H1 (cell line): ENCODE measurements around the gene GARIN3. TPM values are rescaled to one million over a fixed set of nuclear protein-coding genes. Genes with fewer than 3 reads are reported as not detected.

Experiments used
- CTCF ChIA-PET: fragments of 300-600 bp; sonication (Branson Sonifier 250); formaldehyde crosslinking; loops from one replicate; lab custom pipeline; 2021; ENCODE audit not compliant: partially characterized antibody; lab: Charles Lee
- POLR2A ChIA-PET: fragments of 300-600 bp; sonication (Branson Sonifier 250); formaldehyde crosslinking; loops from one replicate; lab custom pipeline; 2021; ENCODE audit warnings: inconsistent platforms; ENCODE audit not compliant: partially characterized antibody; lab: Charles Lee
- DNase-seq, 2 experiments: peaks; one replicate each; pipeline versions ENCODE4 v3.0.0 to v3.0.0-alpha.2; 2010 to 2022; ENCODE audit warnings: low spot score in 2 of 2, low read depth in 1 of 2, mixed read lengths in 1 of 2
- FAIRE-seq: peaks from 2 replicates; lab custom pipeline; 2011; peaks lifted over from hg19 to GRCh38; lab: Jason Lieb, UNC
- H2AFZ ChIP-seq: 2 replicates; pipeline ENCODE4 v1.8.1; 2012; ENCODE audit warnings: low read length, inconsistent platforms
- H2AK5ac ChIP-seq: 2 replicates; pipeline ENCODE4 v1.6.1; 2013; ENCODE audit warnings: low read depth, low read length
- H2BK120ac ChIP-seq: replicated peaks from 2 replicates; pipeline ENCODE3; 2013; ENCODE audit warnings: low read depth, low read length, inconsistent platforms
- H2BK12ac ChIP-seq: 2 replicates; pipeline ENCODE4 v1.6.1; 2013; ENCODE audit warnings: low read depth, low read length
- H2BK15ac ChIP-seq: 2 replicates; pipeline ENCODE4 v1.6.1; 2013; ENCODE audit warnings: low read length
- H2BK20ac ChIP-seq: 2 replicates; pipeline ENCODE4 v1.6.1; 2013; ENCODE audit warnings: low read length
- H2BK5ac ChIP-seq: 2 replicates; pipeline ENCODE4 v1.6.1; 2013; ENCODE audit warnings: low read depth, low read length
- H3K14ac ChIP-seq: 2 replicates; pipeline ENCODE4 v1.6.1; 2013; ENCODE audit warnings: inconsistent platforms; ENCODE audit not compliant: insufficient read length
- H3K18ac ChIP-seq: 2 replicates; pipeline ENCODE4 v1.6.1; 2013; ENCODE audit warnings: low read length; ENCODE audit errors: extremely low read depth
- H3K23ac ChIP-seq: 2 replicates; pipeline ENCODE4 v1.6.1; 2013; ENCODE audit warnings: inconsistent platforms; ENCODE audit not compliant: insufficient read length
- H3K23me2 ChIP-seq: 2 replicates; pipeline ENCODE4 v1.6.1; 2013; ENCODE audit warnings: low read depth, low read length
- H3K27ac ChIP-seq: 2 replicates; pipeline ENCODE4 v1.6.1; 2011; ENCODE audit warnings: low read depth, low read length, inconsistent platforms
- H3K27me3 ChIP-seq, 4 experiments: replicated peaks in 1 of 4; 1 replicate in 1 of 4; 2 replicates in 3 of 4; pipeline versions ENCODE4 v1.6.1 to v1.8.1; 2011 to 2013; ENCODE audit warnings: low read length in 3 of 4, mild to moderate bottlenecking in 3 of 4, inconsistent platforms in 2 of 4, mixed read lengths in 2 of 4, moderate library complexity in 1 of 4; ENCODE audit not compliant: control insufficient read depth in 3 of 4, insufficient read depth in 3 of 4; ENCODE audit errors: extremely low read depth in 1 of 4
- H3K36me3 ChIP-seq, 4 experiments: 2 replicates each; pipeline versions ENCODE4 v1.6.1 to v1.8.1; 2011 to 2013; ENCODE audit warnings: mild to moderate bottlenecking in 4 of 4, low read length in 3 of 4, moderate library complexity in 2 of 4, control low read depth in 1 of 4, inconsistent platforms in 1 of 4; ENCODE audit not compliant: insufficient read depth in 4 of 4, control insufficient read depth in 2 of 4
- H3K4ac ChIP-seq: replicated peaks from 2 replicates; pipeline ENCODE3; 2013; ENCODE audit warnings: low read length, low read depth, mixed read lengths, inconsistent platforms; ENCODE audit not compliant: insufficient read length
- H3K4me1 ChIP-seq, 4 experiments: replicated peaks in 1 of 4; 1 replicate in 1 of 4; 2 replicates in 3 of 4; pipeline versions ENCODE4 v1.6.1 to v1.8.1; 2011 to 2013; ENCODE audit warnings: low read length in 3 of 4, inconsistent platforms in 2 of 4, mixed read lengths in 1 of 4; ENCODE audit not compliant: insufficient read depth in 4 of 4, control insufficient read depth in 3 of 4
- H3K4me2 ChIP-seq, 2 experiments: 2 replicates each; pipeline versions ENCODE4 v1.6.1 to v1.8.1; 2011 to 2013; ENCODE audit warnings: low read depth in 2 of 2, low read length in 2 of 2, control low read depth in 1 of 2, inconsistent platforms in 1 of 2, mild to moderate bottlenecking in 1 of 2; ENCODE audit not compliant: insufficient read depth in 1 of 2
- H3K4me3 ChIP-seq, 4 experiments: fragments of 200-600, 300-600 bp in 1 of 4; sonication (generic), shearing (Covaris generic), sonication (Bioruptor Twin) in 1 of 4; 2 replicates each; pipeline versions ENCODE4 v1.5.1 to v1.8.1; 2011 to 2016; ENCODE audit warnings: low read length in 4 of 4, low read depth in 3 of 4, control low read depth in 2 of 4, inconsistent platforms in 2 of 4, mild to moderate bottlenecking in 2 of 4, mixed read lengths in 1 of 4, moderate library complexity in 1 of 4; ENCODE audit not compliant: insufficient read depth in 2 of 4; ENCODE audit errors: extremely low read depth in 1 of 4
- H3K56ac ChIP-seq: replicated peaks from 2 replicates; pipeline ENCODE3; 2013; ENCODE audit warnings: low read depth, mild to moderate bottlenecking, mixed read lengths, low read length, inconsistent platforms; ENCODE audit not compliant: insufficient read length
- H3K79me1 ChIP-seq: 2 replicates; pipeline ENCODE4 v1.6.1; 2013; ENCODE audit warnings: low read depth, low read length, control low read depth
- H3K79me2 ChIP-seq, 2 experiments: 2 replicates each; pipeline versions ENCODE4 v1.6.1 to v1.8.1; 2012 to 2013; ENCODE audit warnings: low read length in 2 of 2, mild to moderate bottlenecking in 2 of 2, inconsistent platforms in 1 of 2; ENCODE audit not compliant: insufficient read depth in 2 of 2, control insufficient read depth in 1 of 2
- H3K9ac ChIP-seq, 4 experiments: replicated peaks in 1 of 4; 1 replicate in 1 of 4; 2 replicates in 3 of 4; pipeline versions ENCODE4 v1.6.1 to v1.8.1; 2011 to 2013; ENCODE audit warnings: low read depth in 3 of 4, low read length in 3 of 4, control low read depth in 2 of 4, mild to moderate bottlenecking in 2 of 4, moderate library complexity in 2 of 4, inconsistent platforms in 1 of 4; ENCODE audit errors: extremely low read depth in 1 of 4
- H3K9me3 ChIP-seq, 2 experiments: 2 replicates each; pipeline versions ENCODE4 v1.6.1 to v1.8.1; 2012 to 2013; ENCODE audit warnings: mild to moderate bottlenecking in 2 of 2, moderate library complexity in 2 of 2, control low read depth in 1 of 2, inconsistent platforms in 1 of 2, low read depth in 1 of 2, low read length in 1 of 2, mixed read lengths in 1 of 2; ENCODE audit not compliant: insufficient read depth in 2 of 2
- H4K20me1 ChIP-seq, 2 experiments: replicated peaks in 1 of 2; 2 replicates each; pipeline versions ENCODE3 to v1.8.1; 2011 to 2013; ENCODE audit warnings: inconsistent platforms in 2 of 2, low read length in 2 of 2, mild to moderate bottlenecking in 1 of 2; ENCODE audit not compliant: insufficient read depth in 2 of 2, control insufficient read depth in 1 of 2
- H4K5ac ChIP-seq: 2 replicates; pipeline ENCODE4 v1.6.1; 2013; ENCODE audit warnings: low read length, low read depth, mixed read lengths, inconsistent platforms; ENCODE audit not compliant: insufficient read length
- H4K8ac ChIP-seq: 2 replicates; pipeline ENCODE4 v1.8.0; 2013; ENCODE audit warnings: mild to moderate bottlenecking, moderate library complexity, low read length, inconsistent platforms; ENCODE audit not compliant: insufficient read depth; ENCODE audit errors: extremely low read depth
- H4K91ac ChIP-seq: replicated peaks from 2 replicates; pipeline ENCODE3; 2013; ENCODE audit warnings: low read length, mixed read lengths, inconsistent platforms; ENCODE audit not compliant: insufficient read length
- CBX8 ChIP-seq: fragments of 300-800, 300-1000 bp; sonication (generic); IDR thresholded peaks from 2 replicates; pipeline ENCODE4 v1.7.1; 2016; ENCODE audit warnings: low read depth, low read length, borderline replicate concordance
- CHD1 ChIP-seq: IDR thresholded peaks from 2 replicates; pipeline ENCODE4 v1.6.1; 2012; ENCODE audit warnings: low read depth, low read length, improper control_type of control experiment
- EP300 ChIP-seq, 2 experiments: IDR thresholded peaks; 1 replicate in 1 of 2; 2 replicates in 1 of 2; pipeline ENCODE4 v1.6.1; 2011 to 2012; ENCODE audit warnings: low read depth in 2 of 2, low read length in 2 of 2, mild to moderate bottlenecking in 2 of 2, borderline replicate concordance in 1 of 2, inconsistent platforms in 1 of 2, moderate library complexity in 1 of 2
- PHF8 ChIP-seq: fragments of 200-600 bp; sonication (generic); conservative IDR thresholded peaks from 2 replicates; pipeline ENCODE4 v1.7.1; 2012; ENCODE audit warnings: low read depth, mild to moderate bottlenecking, inconsistent platforms, low read length, moderate library complexity
- RNF2 ChIP-seq: fragments of 200-900, 300-1000 bp; sonication (generic); IDR thresholded peaks from 2 replicates; pipeline ENCODE4 v1.7.1; 2016; ENCODE audit warnings: borderline replicate concordance, low read depth, mild to moderate bottlenecking, antibody characterized with exemption, low read length; ENCODE audit not compliant: poor library complexity, severe bottlenecking; ENCODE audit errors: missing control alignments
- SAP30 ChIP-seq: fragments of 300-600 bp; sonication (generic); IDR thresholded peaks from 2 replicates; pipeline ENCODE4 v1.7.1; 2012; ENCODE audit warnings: low read length, moderate library complexity, mild to moderate bottlenecking, inconsistent platforms; ENCODE audit not compliant: insufficient read depth, insufficient replicate concordance
- SP1 ChIP-seq: IDR thresholded peaks from 2 replicates; pipeline ENCODE4 v1.6.1; 2011; ENCODE audit warnings: low read depth, low read length
- TAF1 ChIP-seq: IDR thresholded peaks from 2 replicates; pipeline ENCODE4 v1.6.1; 2011; ENCODE audit warnings: mild to moderate bottlenecking, low read depth, low read length
- TAF7 ChIP-seq: optimal IDR thresholded peaks from 2 replicates; pipeline ENCODE3; 2011; ENCODE audit warnings: low read depth, mild to moderate bottlenecking, inconsistent platforms, low read length, moderate library complexity, borderline replicate concordance
- TBP ChIP-seq: IDR thresholded peaks from 2 replicates; pipeline ENCODE4 v1.6.1; 2011; ENCODE audit warnings: low read depth, low read length, improper control_type of control experiment
- USF2 ChIP-seq: IDR thresholded peaks from 2 replicates; pipeline ENCODE4 v1.6.1; 2011; ENCODE audit warnings: low read length, improper control_type of control experiment
- WGBS, 2 experiments: shearing (Covaris generic) in 1 of 2; methylation state at CpG; one replicate each; pipeline versions ENCODE4 v1.1.6 to v1.1.7; 2013 to 2015; ENCODE audit warnings: low lambda C conversion rate in 2 of 2, mixed read lengths in 2 of 2, inconsistent platforms in 1 of 2, low coverage in 1 of 2, missing lambda C conversion rate in 1 of 2; ENCODE audit not compliant: insufficient replicate concordance in 2 of 2, insufficient coverage in 1 of 2, insufficient read length in 1 of 2; ENCODE audit errors: extremely low coverage in 1 of 2, missing lambda C conversion rate in 1 of 2; 5-methylcytosine and 5-hydroxymethylcytosine counted together
- polyA plus RNA-seq, 7 experiments: library from polyadenylated mRNA; depleted of rRNA in 3 of 7; stranded (reverse) in 5 of 7; unstranded in 2 of 7; fragments of >200 nt in 5 of 7; fragments of 200-250 nt in 2 of 7; gene quantifications; 1 replicate in 5 of 7; 2 replicates in 1 of 7; 4 replicates in 1 of 7; pipeline versions ENCODE4 v1.2.1 to v1.2.3, GENCODE V29; 2011 to 2013; ENCODE audit warnings: missing spikeins in 2 of 7, mixed read lengths in 2 of 7
- total RNA-seq: library from RNA; stranded (reverse); fragmentation: NEBNext Ultra II Directional; extraction: Animal tissue kit (Norgen Biotek cat#: 25700); gene quantifications from 2 replicates; pipeline ENCODE4 v1.2.1, GENCODE V29; 2021

GARIN3 gene
- total and polyA plus RNA-seq, 2 of the 8 experiments (the other 6 are each of a cell fraction or from before 2014, with no cell fraction given) = not detected

- no peak for TF ChIP-seq TBP
- TF ChIP-seq TAF7 = no peak
- no peak for TF ChIP-seq RNF2
- TF ChIP-seq CBX8 = no peak
- TF ChIP-seq PHF8 = no peak
- TF ChIP-seq CHD1 = no peak
- TF ChIP-seq EP300 (IDR thresholded peaks at IDR 0.05; ENCODE audit: borderline replicate concordance in 1 of 2, low read depth in 2 of 2, low read length in 2 of 2) = no peak
- no peak for TF ChIP-seq SAP30
- no peak for TF ChIP-seq USF2
- no peak for TF ChIP-seq TAF1
- no peak for TF ChIP-seq SP1
- H3K27me3 ChIP-seq = no peaks in the 10 kb centered on the region
- H4K8ac ChIP-seq = no peak overlapping the region
- H3K4ac ChIP-seq = no peak overlapping the region
- ChIA-PET CTCF (interaction anchor here (1.1 kb wide), 1 partner anchor 128 kb away, joined by 3 read pairs; no protein-coding TSS in a partner anchor), POLR2A (no interaction called here)
- no peak overlapping the region for H3K27ac ChIP-seq
- H3K14ac ChIP-seq = no peak overlapping the region
- no peak overlapping the region for H3K9ac ChIP-seq
- no peak overlapping the region for H2BK15ac ChIP-seq
- no peaks in the 10 kb centered on the region; a peak in 1 of 4 replicates for H3K9me3 ChIP-seq
- DNase-seq (no peak), FAIRE-seq (no peak)
- no peak overlapping the region for H2BK20ac ChIP-seq
- H3K4me2 ChIP-seq = no peak overlapping the region
- no peaks in the 10 kb centered on the region for H3K36me3 ChIP-seq
- H3K18ac ChIP-seq = no peak overlapping the region
- H2AFZ ChIP-seq = no peak overlapping the region
- no peak overlapping the region for H2BK5ac ChIP-seq
- H2AK5ac ChIP-seq = no peak overlapping the region
- H3K56ac ChIP-seq = no peak overlapping the region
- no peak overlapping the region for H3K23ac ChIP-seq
- H4K5ac ChIP-seq = no peak overlapping the region
- H2BK120ac ChIP-seq = no peak overlapping the region
- WGBS, 2 experiments = 91% methylated on average over 10 of the region's 10 CpGs; no CpG with 5 or more reads in 1 of the 2 experiments
- no peak overlapping the region for H2BK12ac ChIP-seq
- no peaks in the 10 kb centered on the region; the same call in 1 of the 2 replicates for H3K23me2 ChIP-seq
- no peaks in the 10 kb centered on the region; the same call in 1 of the 2 replicates for H3K79me1 ChIP-seq
- no peaks in the 10 kb centered on the region for H3K4me1 ChIP-seq
- H3K4me3 ChIP-seq = no peak overlapping the region
- no peak overlapping the region for H4K91ac ChIP-seq
- no peaks in the 10 kb centered on the region for H3K79me2 ChIP-seq
- no peaks in the 10 kb centered on the region for H4K20me1 ChIP-seq
Measured at GRCh38 chr5:157214861-157215513, 48.9 kb upstream of the GARIN3 start.
